ENCODE data around the gene SPAG7.
"Not testable (repeated sequence)": the region's sequence is repeated elsewhere in the genome, so short reads cannot be mapped to it uniquely, and the experiment has no call there.

The SPAG7 gene

GRCh38 chr17:4935650-4936049, 32.0 kb downstream of the SPAG7 start:
- no peak for DNase-seq

GRCh38 chr17:4934173-4934979, 33.2 kb downstream of the SPAG7 start:
- no peak for DNase-seq

- DNase-seq, result no peak
Observed at GRCh38 chr17:4933646-4934045, 34.0 kb downstream of the SPAG7 start.

GRCh38 chr17:4932756-4933155, 34.9 kb downstream of the SPAG7 start:
- no peak for DNase-seq

GRCh38 chr17:4931963-4932362, 35.7 kb downstream of the SPAG7 start, which contains the start of gene GP1BA:
GP1BA (plus strand) TSS chr17:4932277; CDS start chr17:4932605, 328 bp downstream.
- no peak for DNase-seq

- DNase-seq, result no peak
Observed at GRCh38 chr17:4928881-4929280, 38.7 kb downstream of the SPAG7 start.

- not testable (repeated sequence) for DNase-seq
Observed at GRCh38 chr17:4926577-4927335, 40.9 kb downstream of the SPAG7 start.

GRCh38 chr17:4921320-4921719, 46.3 kb downstream of the SPAG7 start:
- no peak for DNase-seq

GRCh38 chr17:4920351-4921048, 47.1 kb downstream of the SPAG7 start:
- DNase-seq, result no peak

- DNase-seq, result no peak
Observed at GRCh38 chr17:4919511-4920047, 48.0 kb downstream of the SPAG7 start.

GRCh38 chr17:4914551-4914950, 53.1 kb downstream of the SPAG7 start:
- DNase-seq, result not testable (repeated sequence)

GRCh38 chr17:4913994-4914393, 53.6 kb downstream of the SPAG7 start:
- DNase-seq, result no peak
